SK-N-MC (cell line): Measurements from ENCODE around the gene CADPS.

Experiments
- DNase-seq: peaks from one replicate; pipeline ENCODE4 v3.0.0-alpha.2; 2011; ENCODE audit warnings: low read depth, low spot score
- H3K27ac ChIP-seq: fragments of 200-600 bp; sonication (generic); 2 replicates; pipeline ENCODE4 v1.5.1; 2016; ENCODE audit warnings: mixed run types
- H3K36me3 ChIP-seq: fragments of 200-600 bp; sonication (generic); 2 replicates; pipeline ENCODE4 v1.6.1; 2017; ENCODE audit warnings: antibody characterized with exemption, low read length, mixed read lengths; ENCODE audit not compliant: insufficient read depth
- H3K4me3 ChIP-seq: fragments of 200-600 bp; sonication (generic); 2 replicates; pipeline ENCODE4 v1.5.1; 2016
- H3K9ac ChIP-seq: fragments of 200-600 bp; sonication (generic); 2 replicates; pipeline ENCODE4 v1.8.0; 2017; ENCODE audit warnings: mixed run types, mixed read lengths; ENCODE audit not compliant: insufficient read length
- H3K9me3 ChIP-seq: fragments of 200-600 bp; sonication (generic); 2 replicates; pipeline ENCODE4 v1.6.1; 2017; ENCODE audit warnings: low read depth, mild to moderate bottlenecking, antibody characterized with exemption, low read length, moderate library complexity, mixed read lengths
- EZH2 ChIP-seq: fragments of 200-600 bp; sonication (generic); IDR thresholded peaks from one replicate; pipeline ENCODE4 v1.6.1; 2017; ENCODE audit warnings: antibody characterized with exemption
- FOXP2 ChIP-seq: optimal IDR thresholded peaks from 2 replicates; pipeline ENCODE3; 2011; ENCODE audit warnings: mild to moderate bottlenecking, moderate library complexity; ENCODE audit not compliant: insufficient read depth; ENCODE audit errors: extremely low read length, control extremely low read depth
- POLR2AphosphoS5 ChIP-seq: IDR thresholded peaks from 2 replicates; pipeline ENCODE4 v1.6.1; 2012; ENCODE audit warnings: mild to moderate bottlenecking, low read depth, low read length, borderline replicate concordance

Gene CADPS

GRCh38 chr3:62500556-62501288, 374.5 kb downstream of the CADPS start:
- no peaks in the 10 kb centered on the region for H3K9me3 ChIP-seq
- H3K36me3 ChIP-seq, result no peaks in the 10 kb centered on the region
- TF ChIP-seq POLR2AphosphoS5, result no peak
- no peak for TF ChIP-seq EZH2
- TF ChIP-seq FOXP2, result no peak
- H3K4me3 ChIP-seq, result no peak overlapping the region
- DNase-seq, result no peak
- no peak overlapping the region for H3K27ac ChIP-seq
- H3K9ac ChIP-seq, result no peak overlapping the region

- no peak overlapping the region for H3K4me3 ChIP-seq
- no peak overlapping the region for H3K27ac ChIP-seq
- no peak for DNase-seq
- no peaks in the 10 kb centered on the region for H3K36me3 ChIP-seq
- TF ChIP-seq POLR2AphosphoS5, result no peak
- no peak for TF ChIP-seq FOXP2
- TF ChIP-seq EZH2, result no peak
- no peak overlapping the region for H3K9ac ChIP-seq
- H3K9me3 ChIP-seq, result no peaks in the 10 kb centered on the region
These were observed 378.1 kb downstream of the CADPS start for GRCh38 chr3:62497156-62497555.

- H3K9me3 ChIP-seq, result no peaks in the 10 kb centered on the region
- no peak overlapping the region for H3K9ac ChIP-seq
- DNase-seq, result no peak
- H3K27ac ChIP-seq, result no peak overlapping the region
- TF ChIP-seq POLR2AphosphoS5, result no peak
- no peak for TF ChIP-seq FOXP2
- TF ChIP-seq EZH2, result no peak
- no peak overlapping the region for H3K4me3 ChIP-seq
- H3K36me3 ChIP-seq, result no peaks in the 10 kb centered on the region
These were observed 378.7 kb downstream of the CADPS start for GRCh38 chr3:62496503-62496902.

- Histone ChIP-seq H3K4me3 (no peak overlapping the region), H3K9me3 (no peaks in the 10 kb centered on the region), H3K36me3 (no peaks in the 10 kb centered on the region), H3K27ac (no peak overlapping the region), H3K9ac (no peak overlapping the region)
- no peak for DNase-seq
- TF ChIP-seq POLR2AphosphoS5 (no peak), EZH2 (no peak), FOXP2 (no peak)
These were observed 382.0 kb downstream of the CADPS start for GRCh38 chr3:62493109-62493801.

GRCh38 chr3:62482961-62483360, 392.3 kb downstream of the CADPS start:
- no peak for DNase-seq
- TF ChIP-seq EZH2 (no peak), POLR2AphosphoS5 (no peak), FOXP2 (no peak)
- no peak overlapping the region for H3K4me3 ChIP-seq

GRCh38 chr3:62481962-62482361, 393.3 kb downstream of the CADPS start:
- Histone ChIP-seq H3K27ac (no peak overlapping the region), H3K36me3 (no peaks in the 10 kb centered on the region), H3K4me3 (no peak overlapping the region), H3K9me3 (no peaks in the 10 kb centered on the region), H3K9ac (no peak overlapping the region)
- TF ChIP-seq EZH2, result no peak
- no peak for TF ChIP-seq FOXP2
- TF ChIP-seq POLR2AphosphoS5, result no peak
- no peak for DNase-seq

More at GRCh38 chr3:62482961-62483360, 392.3 kb downstream of the CADPS start:
- Histone ChIP-seq H3K9me3 (no peaks in the 10 kb centered on the region), H3K9ac (no peak overlapping the region), H3K27ac (no peak overlapping the region), H3K36me3 (no peaks in the 10 kb centered on the region)

GRCh38 chr3:62480056-62480455, 395.2 kb downstream of the CADPS start:
- no peak overlapping the region for H3K27ac ChIP-seq
- H3K36me3 ChIP-seq, result no peaks in the 10 kb centered on the region
- no peaks in the 10 kb centered on the region for H3K9me3 ChIP-seq
- H3K9ac ChIP-seq, result no peak overlapping the region
- no peak for DNase-seq
- TF ChIP-seq POLR2AphosphoS5 (no peak), EZH2 (no peak), FOXP2 (no peak)
- H3K4me3 ChIP-seq, result no peak overlapping the region

GRCh38 chr3:62479326-62479725, 395.9 kb downstream of the CADPS start:
- no peak for DNase-seq
- Histone ChIP-seq H3K4me3 (no peak overlapping the region), H3K9me3 (no peaks in the 10 kb centered on the region), H3K27ac (no peak overlapping the region), H3K9ac (no peak overlapping the region), H3K36me3 (no peaks in the 10 kb centered on the region)
- TF ChIP-seq POLR2AphosphoS5 (no peak), FOXP2 (no peak), EZH2 (no peak)

GRCh38 chr3:62475306-62475705, 399.9 kb downstream of the CADPS start:
- Histone ChIP-seq H3K9me3 (no peaks in the 10 kb centered on the region), H3K9ac (no peak overlapping the region), H3K27ac (no peak overlapping the region), H3K4me3 (no peak overlapping the region), H3K36me3 (no peaks in the 10 kb centered on the region)
- TF ChIP-seq EZH2, result no peak
- no peak for TF ChIP-seq FOXP2
- no peak for TF ChIP-seq POLR2AphosphoS5
- no peak for DNase-seq
